Glomerular visceral epithelial cell (primary cell): ENCODE measurements around the gene SPARCL1.
A peak's percentile ranks its signal among the peaks of the same experiment; 100 is the strongest.

Experiments
- DNase-seq: peaks from one replicate; pipeline ENCODE4 v3.0.0-alpha.2; 2016; ENCODE audit errors: extremely low spot score

The SPARCL1 gene

DNA sequence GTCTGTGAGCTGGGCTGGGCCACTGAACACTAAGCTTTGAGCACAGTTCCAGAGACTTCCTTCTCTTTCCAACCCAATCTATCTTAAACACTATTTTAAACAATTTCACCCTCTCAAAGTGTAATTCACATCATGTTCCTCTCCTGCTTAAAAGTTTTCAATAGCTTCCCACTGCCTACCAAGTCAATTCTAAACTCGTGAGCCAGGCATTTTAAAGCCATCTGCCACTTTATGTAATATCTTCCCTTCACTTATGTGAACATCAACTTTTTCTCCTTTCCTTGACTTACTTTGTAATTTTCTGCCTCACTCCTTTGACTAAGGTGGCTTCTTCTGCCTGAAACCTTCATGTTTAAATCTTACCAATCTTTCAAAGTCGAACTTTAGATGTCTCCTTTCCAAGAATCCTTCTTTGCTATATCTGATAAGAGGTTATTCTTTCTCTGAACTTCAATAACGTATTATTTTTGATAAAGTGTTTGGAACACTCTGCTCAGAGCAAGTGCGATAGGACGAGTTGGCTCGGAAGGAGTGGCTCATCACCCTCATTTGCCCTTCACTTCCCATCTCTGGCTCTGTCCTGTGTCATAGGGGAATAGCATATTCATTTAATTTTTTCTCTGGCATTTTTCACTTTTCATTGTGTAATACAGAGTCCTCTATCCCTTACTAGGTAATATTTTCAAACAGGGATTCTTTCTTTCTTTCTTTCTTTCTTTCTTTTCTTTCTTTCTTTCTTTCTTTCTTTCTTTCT is 13.0 kb upstream of the SPARCL1 start:
- no peak for DNase-seq

DNA sequence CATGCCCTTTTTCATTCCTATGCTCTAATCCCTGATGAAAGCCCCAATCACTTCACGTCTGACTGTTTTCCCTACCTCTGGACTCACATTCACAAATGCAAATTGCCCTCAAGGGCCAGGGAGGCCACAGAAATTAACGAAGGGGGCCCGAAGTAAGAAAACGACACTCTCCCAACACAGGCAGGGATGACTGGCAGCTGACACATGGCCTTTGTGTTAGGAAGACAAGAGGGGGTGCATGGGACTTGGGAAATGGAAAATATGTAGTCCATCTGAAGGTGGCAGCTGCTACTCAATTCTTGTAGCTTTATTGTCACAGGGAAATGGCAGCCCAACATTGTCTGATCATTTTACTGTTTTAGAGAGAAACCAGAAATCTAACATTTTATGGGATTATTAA is 12.3 kb upstream of the SPARCL1 start:
- DNase-seq: no peak

DNA sequence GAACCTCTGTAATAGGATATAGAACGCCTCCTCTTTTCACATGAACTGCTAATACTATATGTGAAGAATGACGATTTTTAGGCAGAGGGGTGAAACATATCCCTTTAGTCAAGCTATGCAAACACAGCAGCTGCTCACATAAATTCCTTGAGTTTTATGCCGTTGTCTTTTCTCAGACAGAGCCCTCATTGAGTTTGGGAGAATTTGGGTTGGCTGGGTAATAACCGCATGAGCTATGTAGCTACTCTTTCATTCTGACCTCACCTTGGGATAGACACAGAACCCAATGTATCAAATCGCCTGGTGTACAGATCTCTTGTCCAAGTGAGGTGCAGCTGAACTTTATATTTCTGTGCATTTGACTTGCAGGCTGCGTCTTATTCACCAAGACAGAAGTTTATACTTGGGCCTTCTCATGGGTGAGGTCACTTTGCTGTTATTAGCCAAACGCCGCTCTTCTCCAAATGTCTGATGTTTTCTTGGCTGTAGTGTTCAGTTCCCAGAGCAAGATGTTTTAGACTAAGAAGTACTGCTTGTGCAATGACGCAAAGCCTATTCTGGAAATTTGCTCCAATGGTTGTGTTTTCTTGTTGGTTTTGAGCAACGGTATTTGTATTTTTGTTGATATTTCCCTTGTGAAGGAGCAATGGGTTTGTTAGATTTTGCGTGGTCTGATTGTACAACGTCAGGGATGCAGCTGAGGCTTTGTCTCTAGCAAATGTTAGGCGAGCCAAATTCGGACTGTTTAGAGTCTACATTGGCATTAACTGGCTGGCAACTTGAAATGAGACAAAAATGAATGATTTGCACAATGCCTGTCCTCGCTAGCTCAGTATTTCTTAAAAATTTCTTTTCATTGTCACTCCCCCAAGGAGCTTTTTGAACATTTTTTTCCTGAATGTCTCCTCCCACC is 11.2 kb upstream of the SPARCL1 start:
- DNase-seq: no peak

DNA sequence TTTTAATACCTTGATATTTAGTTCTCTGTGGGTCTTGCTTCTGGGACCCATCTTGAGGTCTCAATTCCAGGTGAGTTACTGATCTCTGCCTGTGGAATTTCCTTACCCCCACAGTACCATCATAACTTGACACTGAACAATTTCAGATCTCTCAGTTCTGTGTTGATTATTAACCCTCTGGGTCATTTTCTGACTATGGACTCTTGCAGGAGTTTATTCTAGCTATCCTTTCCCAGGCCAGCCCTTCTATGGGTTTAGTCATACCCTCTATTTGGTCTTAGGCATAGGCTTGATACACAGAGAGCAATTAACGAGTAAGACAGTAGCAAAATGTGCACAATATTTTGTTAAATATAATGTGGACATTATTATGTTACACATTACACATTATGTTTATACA is 3.7 kb upstream of the SPARCL1 start:
- peak; percentile 44 for DNase-seq

DNA sequence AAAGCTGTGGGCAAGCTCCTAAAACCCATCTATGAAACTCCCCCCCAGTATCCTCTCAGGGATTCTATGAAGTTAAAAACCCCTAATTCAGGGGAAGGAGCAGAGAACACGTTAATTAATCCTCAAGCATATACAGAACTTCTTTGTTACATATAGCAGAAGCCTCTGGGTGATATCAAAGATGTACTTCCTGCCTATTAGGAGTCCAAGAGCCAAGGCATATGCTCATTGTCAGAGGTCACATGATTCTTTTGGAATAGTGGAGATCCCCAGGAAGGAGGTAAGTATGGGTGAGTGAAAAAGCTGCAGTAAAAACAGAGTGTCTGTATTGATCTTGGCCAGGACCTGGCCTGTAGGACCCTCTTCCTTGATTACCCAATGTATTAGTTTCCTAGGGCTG is 2.9 kb upstream of the SPARCL1 start:
- DNase-seq: no peak

DNA sequence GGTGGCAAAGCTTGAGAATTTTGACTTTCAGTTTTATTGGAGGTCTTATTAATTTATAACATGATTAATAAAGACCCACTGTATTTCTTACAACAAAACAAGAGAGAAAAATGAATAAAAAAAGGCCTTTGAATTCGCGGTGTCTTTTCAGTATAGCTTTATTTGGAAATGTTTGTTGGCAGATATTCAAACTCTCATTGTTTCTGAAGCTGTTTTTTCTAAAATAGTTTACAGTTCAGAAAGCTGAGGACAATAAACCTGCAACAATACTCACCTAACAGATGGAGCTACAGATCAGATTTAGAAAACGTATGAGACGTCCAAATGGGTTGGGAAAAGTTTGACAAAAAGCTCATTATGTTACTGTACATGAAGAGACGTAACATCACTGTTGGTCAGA is 2.4 kb upstream of the SPARCL1 start:
- DNase-seq: no peak

DNA sequence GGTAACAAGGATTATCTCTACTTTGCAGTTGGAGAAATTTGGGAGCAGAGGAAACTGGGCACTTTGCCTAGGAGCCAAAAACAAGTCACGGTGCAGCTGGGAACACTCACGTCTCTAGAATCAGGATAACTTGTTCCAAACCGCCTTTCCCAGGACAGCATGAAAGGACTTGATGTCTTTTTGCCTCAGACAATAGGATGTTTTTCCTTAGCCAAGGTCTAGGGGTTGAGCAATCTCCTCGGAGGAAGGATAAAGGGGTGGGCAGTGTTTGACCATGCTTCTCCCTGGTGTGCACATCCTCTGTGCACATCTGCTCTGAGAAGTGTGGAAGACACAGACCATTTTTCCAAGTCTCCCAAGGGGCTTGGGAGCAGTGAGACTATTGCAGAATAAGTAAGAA is 1.7 kb upstream of the SPARCL1 start:
- no peak for DNase-seq

DNA sequence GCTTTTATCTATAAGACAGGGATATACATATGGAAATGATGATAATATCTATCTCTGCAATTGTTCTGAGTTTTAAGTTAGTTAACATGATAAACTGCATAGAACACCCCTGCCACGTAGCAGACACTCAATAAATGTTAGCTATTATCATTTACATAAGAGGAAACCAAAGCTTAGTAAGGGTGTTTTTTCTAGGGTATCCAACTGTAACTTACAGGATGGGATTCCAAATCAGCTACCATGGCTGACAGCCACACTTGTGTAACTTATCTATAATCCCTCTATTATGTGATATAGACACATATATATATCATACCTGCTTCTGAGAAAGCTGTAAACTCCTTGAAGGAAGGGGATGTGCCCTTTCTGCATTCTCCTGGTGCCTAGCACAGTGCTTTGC is 1.1 kb upstream of the SPARCL1 start:
- DNase-seq: no peak

DNA sequence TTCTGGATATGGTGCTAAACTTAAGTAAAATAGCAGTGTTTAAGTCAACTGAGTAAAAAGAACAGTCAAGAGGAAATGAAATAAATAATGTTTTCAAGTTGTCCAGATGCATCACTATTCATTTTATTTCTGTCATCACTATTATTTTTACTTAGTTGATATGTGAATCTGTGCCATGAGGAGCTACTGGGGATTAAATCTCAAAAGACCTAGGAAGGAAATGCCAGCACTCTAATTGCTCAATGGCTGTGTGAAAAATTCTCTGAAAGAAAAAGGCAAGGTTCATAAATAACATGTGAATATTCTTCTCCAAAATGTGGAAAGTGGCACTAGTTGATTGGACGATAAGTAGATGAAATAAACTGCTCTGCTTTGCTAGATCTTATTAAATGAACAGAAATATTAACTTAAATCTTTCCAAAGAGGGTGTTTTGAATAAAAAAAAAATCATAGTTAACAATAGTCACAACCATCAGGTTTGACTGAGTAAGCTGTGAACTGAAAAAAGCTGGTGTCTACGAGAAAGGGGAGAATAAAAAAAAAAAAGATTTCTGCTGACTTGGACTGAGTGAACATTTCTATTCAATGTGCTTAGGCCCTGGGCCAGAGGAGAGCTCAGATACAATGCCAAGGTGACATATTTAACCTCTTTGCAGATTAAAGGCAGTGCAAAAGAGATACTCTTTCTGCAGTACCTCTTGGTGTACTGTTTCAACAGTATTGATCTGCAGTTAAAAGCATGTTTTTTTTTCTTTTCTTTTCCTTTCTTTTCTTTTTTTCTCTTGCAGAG is 1.6 kb downstream of the SPARCL1 start:
- DNase-seq: no peak

DNA sequence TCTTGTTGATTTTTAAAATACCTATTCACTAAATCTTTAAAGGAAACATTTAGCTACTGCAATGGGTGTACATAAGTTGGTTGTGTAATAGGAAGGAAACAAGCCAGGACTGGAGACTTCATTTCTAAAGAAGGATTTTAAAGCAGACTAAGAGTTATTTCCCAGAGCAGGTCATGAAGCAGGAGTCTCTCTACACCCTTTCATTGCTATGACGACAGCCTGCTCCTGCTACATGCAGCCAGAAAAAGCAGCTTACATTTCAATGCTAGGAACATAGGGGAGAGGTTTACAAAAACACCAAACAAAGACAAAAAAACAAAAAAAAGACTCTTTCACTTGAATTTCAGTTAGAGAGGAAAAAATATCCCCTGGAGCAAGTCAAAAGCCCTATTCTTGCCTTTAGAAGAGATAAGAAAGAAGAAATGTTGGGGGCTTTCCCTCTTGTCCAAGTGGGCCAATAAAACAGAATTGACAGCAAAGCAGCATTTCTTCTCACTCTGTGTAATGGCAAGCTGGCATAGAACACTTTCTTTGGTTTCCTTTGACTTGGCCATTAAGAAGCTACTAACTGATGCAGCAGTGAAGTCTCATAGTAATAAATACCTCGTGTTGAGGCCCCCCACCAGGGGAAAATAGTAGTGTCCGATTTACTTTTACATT is 3.4 kb downstream of the SPARCL1 start:
- DNase-seq: no peak

DNA sequence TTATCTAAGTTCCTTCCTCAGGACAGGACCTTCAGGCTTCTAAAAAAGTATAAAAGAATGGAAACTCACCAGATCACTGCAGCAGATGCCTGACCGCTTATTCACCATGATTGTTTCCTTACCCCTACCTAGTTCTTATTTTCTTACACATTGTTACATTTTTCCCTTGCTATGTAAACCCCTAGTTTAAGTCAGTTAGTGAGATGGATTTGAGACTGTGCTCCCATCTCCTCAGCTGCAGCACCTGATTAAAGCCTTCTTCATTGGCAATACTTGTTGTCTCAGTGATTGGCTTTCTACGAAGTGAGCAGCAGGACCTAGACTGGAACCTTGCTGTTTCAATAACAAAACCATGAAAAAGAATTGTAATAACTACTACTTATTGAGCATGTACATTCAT is 4.7 kb downstream of the SPARCL1 start:
- DNase-seq: no peak

DNA sequence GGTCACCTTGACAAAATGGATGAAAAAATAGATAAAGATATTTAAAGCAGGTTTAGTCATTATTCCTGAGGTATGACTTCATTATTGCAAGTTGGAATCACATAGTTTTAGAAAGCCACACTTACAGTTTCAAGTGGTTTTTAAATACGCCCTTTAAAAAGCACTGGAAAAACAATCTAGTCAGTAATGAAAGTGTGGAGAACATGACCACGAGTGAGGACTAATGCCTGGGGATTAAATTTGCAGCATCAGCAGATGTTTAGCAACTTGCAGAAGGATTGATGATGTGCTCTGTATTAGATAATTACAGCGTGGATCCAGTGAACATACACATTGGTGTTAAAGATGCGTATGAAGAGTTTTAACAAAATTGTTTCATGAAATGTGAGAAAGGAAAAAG is 5.9 kb downstream of the SPARCL1 start:
- DNase-seq: no peak

DNA sequence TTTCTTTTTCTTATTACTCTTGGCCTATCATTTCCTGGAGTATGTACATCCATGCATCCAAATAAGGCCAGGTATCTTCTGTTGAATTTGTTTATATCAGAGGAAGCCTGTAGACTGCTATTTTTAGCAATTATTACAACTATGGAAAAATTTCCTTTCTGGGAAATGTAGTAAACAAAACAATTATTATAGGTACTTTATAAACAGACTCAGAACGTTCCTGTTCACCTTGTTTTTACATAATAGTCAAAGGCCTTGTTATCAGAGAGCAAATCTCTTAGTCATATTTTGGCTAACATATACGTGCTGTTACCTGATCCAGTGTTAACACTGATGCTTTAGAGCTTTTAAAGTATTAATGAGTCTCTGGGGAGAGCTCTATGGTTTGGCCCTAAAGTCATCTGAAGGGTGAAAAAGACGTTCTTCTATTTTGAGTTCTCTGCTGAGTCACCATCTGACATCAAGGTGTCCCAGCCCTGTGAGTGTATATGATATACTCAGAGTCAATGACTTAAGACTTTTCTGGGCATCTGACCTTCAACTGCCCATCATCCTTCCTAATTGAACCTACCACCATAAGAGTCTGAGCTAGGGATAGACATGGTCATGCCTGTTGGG is 7.3 kb downstream of the SPARCL1 start:
- DNase-seq: no peak

DNA sequence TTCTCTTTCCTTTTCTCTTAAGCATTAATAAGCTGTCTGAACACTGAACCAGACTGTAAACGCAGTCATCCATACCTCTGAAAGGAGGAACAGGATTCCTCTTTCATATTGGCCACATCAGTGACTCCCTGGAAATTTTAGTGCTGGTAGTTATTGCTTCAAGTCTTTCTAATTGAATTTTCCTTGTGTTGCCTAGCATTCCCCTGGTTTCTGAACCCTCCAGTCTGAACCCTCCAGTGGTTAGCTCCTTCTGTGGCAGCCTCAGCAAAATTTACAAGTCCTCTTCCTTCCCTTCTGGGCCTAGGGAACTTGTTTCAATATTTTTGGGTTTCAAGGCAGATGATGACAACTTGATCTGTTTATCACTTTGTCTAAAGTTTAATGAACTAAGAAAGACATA is 7.9 kb downstream of the SPARCL1 start:
- no peak for DNase-seq

DNA sequence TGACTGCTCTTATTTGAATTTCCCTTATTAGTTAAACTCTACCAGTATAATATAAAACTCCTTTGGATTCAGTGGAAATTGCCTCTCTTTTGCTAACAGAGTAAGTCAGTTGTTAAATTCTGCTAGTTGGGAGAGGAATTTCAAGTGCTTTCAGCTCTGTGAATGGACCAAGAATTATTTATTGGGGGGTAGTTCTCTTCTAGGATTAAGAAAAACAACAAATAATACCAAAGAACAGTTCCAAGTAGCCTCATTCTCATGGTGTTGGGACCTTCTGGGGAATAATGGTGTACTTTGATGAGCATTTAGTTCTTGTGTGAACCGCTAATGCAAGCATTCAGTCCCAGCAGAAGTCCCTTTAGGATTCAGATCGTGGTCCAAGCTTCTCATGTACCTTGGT is 11.6 kb downstream of the SPARCL1 start:
- no peak for DNase-seq

DNA sequence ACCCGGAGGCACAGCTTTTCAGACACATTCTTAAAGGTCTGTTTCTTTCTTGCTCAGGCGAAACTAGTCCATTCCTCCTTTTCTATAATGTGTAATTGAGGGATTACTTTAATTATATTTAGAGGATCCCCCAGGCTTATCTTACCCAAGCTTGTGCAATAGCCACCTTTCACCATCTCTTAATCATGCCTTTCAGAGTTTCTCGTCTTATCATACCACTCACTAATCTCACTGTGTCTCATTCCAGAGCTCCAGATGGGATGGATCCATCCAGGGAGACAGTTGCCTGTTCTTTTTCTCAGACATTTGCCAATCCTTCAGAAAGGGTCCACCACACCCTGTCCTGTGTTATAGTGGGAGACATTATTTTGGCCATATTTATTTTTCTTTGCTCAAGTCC is 12.5 kb downstream of the SPARCL1 start:
- no peak for DNase-seq

DNA sequence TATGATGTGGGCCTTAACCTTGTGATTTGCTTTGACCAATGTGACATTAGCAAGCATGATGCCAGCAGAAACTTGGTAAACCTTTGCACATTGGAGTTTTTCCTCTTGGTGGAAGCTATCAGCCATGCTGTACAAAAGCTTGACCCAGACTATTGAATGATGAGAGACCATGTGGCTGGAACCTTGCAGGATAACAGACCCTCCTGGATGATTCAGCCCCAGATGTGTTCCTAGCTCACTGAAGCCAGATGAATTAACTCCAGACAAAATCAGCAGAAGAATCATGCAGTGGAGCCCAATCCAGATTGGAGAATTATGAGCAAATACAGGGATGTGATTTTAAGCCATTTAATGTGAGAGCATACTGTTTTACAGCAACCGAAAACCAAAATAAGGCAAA is 16.8 kb downstream of the SPARCL1 start:
- DNase-seq: no peak

DNA sequence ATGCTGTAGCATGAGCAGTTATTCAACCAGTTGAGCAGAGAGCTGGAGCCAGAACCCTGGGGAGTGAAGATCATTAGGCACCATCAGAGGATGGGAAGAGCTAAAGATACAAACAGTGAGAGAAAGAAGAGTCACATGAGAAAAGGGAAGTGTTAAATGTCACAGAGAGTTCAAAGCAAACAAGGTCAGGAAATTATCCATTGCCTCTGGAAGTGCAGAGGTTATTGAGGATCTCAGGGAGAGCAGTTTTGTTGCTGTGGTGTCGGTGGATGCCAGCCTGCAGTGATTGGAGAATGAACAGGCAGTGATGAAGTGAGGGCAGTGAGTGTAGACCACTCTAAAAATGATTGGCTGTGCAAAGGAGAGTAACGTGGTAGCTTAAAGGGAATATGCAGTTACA is 17.7 kb downstream of the SPARCL1 start:
- DNase-seq: no peak

DNA sequence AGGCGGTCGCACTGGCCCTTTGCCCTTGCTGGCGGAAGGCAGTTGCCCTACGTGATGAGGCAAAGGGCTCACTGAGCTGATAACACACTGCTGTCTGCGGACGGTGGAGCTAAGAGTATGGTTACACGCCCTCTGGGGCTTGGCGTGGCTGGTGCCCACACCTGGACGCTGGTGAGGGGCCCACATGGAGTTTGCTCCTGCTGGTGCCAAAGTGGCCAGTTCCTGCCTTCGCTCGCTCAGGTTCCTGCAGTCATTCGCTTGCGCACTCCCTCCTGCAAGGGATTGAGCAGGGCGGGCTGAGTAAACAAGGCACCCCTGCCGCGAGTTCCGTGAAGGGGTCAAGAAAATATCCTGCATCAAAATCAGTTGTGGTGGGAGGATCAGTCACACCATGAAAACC is 18.4 kb downstream of the SPARCL1 start:
- DNase-seq: no peak

DNA sequence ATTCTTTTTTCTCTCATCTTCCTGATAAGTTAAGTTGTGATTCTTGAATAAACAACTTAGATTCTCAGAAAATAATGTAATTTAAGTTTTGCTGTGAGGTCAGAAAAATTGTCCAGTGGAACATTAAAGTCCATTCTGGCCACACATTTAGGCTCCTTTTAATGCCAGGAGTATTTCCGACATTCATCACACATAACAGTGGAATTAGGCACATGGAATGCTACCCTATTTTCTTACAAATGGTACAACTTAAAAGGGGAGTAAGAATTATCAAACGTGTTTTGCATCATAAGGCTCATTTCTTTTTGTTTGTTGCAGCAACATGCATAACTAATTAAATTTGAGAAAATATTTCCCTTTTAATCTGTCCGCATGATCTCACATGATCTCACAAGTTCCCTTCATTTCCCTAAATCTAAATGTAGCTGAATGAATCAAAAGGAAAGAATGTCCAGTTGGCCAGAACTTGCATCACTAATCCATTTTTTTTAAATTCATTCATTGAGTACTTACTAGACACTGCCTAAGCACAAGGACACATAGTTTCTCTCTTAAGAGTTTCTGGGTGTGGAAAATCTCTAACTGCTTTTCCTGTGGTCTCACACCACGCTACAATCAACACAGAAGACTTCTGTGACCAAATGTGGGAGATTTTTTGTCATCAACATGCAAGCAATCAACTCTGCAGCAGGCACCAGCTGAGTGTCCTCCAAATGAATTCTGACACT is 22.0 kb downstream of the SPARCL1 start:
- DNase-seq: no peak

DNA sequence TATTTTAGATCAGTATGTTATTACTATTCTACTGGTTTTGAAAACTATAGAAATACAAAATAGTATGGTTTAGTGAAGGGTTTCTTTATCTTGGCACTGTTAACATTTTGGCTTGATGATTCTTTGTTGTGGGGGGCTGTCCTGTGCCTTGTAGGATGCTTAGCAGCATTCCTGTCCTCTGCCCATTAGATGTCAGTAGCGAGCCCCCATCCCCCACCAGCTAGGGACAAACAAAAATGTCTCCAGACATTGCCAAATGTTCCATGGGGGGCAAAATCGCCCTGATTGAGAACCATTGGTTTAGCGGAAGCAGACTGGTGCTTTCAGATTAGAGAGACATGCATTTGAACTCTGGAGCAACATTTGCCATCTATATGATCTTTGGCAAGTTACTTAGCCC is 23.3 kb downstream of the SPARCL1 start:
- DNase-seq: no peak
